Iris pigment epithelial cell (primary cell): ENCODE results near the gene RPS6KB1.
"Not testable (repeated sequence)": the region's sequence is repeated elsewhere in the genome, so short reads cannot be mapped to it uniquely, and the experiment has no call there.

Experiments
- DNase-seq: peaks from one replicate; pipeline ENCODE4 v3.0.0-alpha.2; 2011; ENCODE audit warnings: low read depth

RPS6KB1 gene

DNA sequence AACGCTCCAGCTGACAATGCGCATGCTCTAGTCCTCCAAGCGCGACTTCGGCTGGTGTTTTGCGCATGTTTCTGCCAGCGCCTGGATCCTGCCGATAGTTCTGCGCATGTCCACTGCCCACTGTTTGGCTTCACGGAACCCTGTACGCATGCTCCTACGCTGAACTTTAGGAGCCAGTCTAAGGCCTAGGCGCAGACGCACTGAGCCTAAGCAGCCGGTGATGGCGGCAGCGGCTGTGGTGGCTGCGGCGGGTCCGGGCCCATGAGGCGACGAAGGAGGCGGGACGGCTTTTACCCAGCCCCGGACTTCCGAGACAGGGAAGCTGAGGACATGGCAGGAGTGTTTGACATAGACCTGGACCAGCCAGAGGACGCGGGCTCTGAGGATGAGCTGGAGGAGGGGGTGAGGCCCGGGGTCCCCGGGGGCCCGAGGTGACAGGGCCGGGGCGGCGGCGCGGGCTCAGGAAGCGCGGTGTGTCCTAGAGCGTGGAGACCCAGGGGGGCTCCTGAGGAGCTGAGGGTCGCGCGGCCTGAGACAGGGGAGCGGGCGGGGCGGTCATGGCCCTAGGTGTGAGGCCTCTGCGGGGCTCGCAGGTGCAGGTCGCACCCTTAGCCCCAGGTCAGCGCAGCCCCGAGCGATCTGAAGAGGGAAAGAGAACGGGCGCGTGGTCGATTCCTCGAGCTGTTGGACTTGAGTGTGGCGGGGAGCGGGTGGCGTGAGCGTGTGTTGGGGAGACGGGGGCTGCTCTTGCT lies at the start of gene RPS6KB1, which contains the start of gene TUBD1:
Gene RPS6KB1, plus strand, starts transcription at position 198 of the 752 bp plus-strand sequence. Its CDS starts 64 bp downstream, at position 262.
Gene TUBD1, minus strand, starts transcription at position 20 of the 752 bp plus-strand sequence. CDS start 1,941 bp downstream, outside the sequence.
- peak; percentile 100 for DNase-seq

- DNase-seq = peak; percentile 71
Measured at GRCh38 chr17:59844884-59845594, 47.9 kb upstream of the RPS6KB1 start.

DNA sequence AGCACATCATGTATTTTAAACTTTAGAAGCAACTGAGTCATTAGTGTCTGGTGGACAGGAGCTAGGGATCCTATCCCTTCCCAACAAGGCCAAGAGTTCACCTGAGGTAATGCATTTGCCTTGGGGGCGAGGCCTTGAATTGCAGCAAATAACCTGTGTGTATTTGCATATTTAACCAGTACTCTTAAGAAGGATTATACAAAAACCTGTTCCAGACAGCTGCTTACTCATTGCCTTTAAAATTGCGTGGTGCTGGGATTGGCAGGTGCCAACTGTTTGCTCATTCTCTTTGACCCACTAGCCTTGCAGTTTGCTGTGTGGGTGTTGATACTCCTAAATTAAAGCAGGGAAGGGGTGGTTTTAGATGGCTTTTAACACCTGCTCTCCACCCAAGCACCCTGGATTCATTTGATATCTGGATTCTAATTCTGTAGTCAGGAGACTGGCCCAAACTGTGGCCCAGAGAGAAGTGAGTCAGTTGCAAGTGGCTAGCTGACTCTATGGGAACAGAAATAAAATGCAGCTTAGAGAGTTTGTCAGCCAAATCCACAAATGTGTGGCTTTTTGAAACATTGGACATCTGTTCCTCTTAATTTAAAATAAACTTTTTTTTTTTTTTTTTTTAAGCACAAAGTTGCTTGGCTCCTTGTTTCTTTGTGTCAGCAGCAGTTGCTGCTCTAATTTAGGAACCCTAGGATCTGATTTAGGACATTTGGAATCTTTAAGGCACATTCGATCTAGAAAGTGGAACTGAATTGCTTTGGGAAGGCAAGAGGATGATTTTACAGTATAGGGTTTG lies 47.1 kb upstream of the RPS6KB1 start:
- DNase-seq = peak; percentile 90

DNA sequence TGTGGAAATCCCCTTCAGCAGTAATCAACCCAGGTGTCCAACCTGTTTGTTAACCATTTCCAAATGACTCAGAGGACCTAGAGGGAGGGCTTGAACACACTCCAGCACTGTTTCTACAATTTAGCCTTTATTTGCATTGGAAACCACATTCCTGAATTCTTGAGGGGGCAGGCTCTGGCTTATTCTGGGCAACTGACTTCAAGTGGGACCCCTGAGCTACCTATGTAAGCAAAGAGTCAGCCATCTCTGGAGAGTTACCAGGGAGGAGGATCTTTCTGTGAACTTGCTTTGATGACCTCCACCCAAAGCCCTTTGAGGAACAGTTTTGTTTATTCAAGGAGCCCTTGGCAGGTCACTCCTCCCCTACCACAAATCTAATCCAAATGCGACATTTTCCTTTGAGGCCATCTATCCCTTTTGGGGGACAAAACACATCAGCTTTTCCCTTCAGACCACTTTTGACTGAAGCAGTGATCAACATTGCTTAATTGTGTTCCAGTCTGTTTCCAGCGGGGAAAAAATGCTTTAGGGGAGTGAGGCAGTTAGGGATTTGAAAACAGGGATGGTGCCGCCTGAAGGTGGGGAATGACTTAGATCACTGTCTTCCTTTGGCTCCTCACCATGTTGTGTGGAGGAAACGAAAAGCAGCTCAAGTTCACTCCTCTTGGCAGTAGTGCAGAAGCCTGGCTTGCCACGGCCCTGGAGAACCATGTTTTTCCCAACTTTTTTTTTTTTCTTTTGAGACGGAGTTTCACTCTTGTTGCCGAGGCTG lies 46.3 kb upstream of the RPS6KB1 start:
- DNase-seq = peak; percentile 87

DNA sequence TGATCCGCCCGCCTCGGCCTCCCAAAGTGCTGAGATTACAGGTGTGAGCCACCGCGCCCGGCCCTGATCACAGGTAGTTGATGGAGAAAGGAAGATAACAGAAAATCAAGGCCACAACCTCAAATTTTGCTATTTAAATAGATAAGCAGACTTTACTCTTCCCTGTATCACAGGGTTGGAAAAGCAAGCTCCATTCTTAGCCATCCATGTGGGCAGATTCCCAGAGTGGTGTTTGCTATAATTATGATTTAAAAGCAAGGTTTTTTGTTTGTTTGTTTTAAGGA lies 44.6 kb upstream of the RPS6KB1 start:
- no peak for DNase-seq

- peak; percentile 90 for DNase-seq
Measured at GRCh38 chr17:59848778-59849177, 44.1 kb upstream of the RPS6KB1 start.

DNA sequence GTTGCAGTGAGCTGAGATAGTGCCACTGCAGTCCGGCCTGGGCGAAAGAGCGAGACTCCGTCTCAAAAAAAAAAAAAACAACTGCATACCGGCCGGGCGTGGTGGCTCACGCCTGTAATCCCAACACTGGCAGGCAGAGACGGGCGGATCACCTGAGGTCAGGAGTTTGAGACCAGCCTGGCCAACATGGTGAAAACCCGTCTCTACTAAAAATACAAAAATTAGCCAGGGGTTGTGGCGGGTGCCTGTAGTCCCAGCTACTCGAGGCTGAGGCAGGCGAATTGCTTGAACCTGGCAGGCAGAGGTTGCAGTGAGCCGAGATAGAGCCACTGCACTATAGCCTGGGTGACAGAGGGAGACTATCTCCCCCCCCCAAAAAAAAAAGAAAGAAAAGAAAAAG lies 42.6 kb upstream of the RPS6KB1 start:
- not testable (repeated sequence) for DNase-seq

GRCh38 chr17:59851439-59852375 lies 41.2 kb upstream of the RPS6KB1 start:
- DNase-seq = peak; percentile 97

DNA sequence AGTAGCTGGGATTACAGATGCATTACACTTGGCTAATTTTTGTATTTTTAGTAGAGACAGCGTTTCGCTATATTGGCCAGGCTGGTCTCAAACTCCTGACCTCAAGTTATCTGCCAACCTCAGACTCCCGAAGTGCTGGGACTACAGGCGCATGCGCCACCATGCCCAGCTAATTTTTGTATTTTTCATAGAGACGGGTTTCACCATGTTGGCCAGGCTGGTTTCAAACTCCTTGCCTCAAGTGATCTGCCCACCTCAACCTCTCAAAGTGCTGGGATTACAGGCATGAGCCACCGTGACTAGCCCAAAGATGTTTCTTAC lies 40.1 kb upstream of the RPS6KB1 start:
- not testable (repeated sequence) for DNase-seq

- DNase-seq = peak; percentile 97
Measured at GRCh38 chr17:59853168-59853918, 39.6 kb upstream of the RPS6KB1 start.

- not testable (repeated sequence) for DNase-seq
Measured at GRCh38 chr17:59853919-59854729, 38.8 kb upstream of the RPS6KB1 start.

DNA sequence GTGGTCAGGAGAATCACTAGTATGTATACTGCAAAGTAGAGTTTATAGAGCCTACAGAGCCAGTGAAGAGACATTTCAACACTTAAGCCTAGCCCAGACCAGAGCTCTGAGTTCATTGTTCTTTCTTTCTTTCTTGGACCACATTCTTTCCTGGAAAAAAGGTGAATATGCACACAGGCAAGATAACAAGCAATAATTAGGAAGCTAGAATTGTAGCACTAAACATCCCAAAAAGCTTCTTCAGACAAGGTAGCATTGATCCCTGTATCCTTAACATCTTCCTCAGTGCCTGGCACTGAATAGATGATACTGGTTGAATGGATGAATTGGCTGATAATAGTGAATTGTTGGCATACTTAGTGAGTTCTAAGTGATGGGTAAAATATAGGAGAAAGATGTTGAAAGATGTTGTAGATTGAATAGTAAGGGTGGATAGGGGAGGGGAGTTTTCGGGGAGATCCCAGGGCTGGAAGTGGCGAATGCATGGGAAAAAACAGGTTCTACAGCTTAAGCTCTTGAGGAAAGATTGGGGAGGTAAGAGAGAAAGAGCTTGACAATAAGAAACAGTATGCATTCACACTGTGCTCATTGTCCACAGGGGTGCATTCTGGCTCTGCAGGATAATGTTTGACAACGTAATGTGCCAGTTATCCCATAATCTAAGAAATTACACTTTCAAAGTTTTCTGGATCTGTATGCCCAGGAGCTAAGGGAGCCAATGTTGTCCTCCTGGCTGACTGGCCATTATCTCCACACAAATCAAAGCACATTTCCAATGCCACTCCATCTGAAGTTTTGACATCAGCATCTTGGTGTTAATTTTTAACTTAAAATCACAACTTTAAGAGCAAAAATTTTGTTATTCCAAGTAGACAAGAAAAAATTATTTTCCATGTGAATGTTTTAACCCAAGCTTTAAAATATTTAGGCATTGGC lies 35.8 kb upstream of the RPS6KB1 start:
- DNase-seq = no peak

DNA sequence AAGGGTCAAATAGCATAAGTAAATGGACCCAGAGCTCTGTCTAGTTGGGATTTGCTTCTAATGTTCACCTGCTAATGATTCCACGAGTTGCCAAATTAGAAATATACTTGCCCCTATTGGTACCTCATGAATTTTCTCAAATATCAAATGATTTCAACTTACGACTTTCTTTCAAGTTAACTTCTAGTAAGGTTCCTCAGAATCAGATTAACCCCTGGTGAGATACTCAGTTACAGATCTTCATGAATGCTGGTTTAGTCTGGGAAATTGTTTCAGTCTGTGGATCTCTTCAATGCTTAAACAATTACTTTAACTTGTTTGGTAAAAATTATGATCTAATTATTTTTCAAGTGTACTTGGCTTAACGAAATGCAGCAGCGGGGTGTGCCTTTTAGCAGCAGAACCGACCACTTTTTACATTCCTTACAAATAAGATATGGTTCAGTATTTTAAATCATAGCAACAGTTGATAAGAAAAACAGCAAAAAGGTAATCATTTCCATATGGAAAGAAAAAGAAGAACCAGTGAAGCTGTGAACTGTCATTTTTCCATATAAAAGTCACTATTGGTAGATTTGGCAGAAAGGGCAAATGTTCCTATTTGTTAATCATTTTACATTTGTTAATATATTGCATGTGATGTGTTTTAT lies 34.6 kb upstream of the RPS6KB1 start:
- DNase-seq = no peak

DNA sequence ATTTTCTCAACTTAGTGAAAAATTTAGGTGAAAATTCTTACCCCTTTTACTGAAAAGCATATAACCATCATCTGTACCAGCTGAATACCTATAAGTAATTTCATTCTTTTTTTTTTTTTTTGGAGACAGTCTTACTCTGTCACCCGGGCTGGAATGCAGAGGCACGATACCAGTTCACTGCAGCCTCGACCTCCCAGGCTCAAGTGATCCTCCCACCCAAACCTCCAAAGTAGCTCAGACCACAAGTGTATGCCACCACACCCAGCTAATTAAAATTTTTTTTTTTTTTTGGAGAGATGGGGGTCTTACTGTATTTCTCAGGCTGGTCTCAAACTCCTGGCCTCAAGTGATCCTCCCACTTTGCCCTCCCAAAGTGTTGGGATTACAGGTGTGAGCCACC lies 34.0 kb upstream of the RPS6KB1 start:
- DNase-seq = no peak

DNA sequence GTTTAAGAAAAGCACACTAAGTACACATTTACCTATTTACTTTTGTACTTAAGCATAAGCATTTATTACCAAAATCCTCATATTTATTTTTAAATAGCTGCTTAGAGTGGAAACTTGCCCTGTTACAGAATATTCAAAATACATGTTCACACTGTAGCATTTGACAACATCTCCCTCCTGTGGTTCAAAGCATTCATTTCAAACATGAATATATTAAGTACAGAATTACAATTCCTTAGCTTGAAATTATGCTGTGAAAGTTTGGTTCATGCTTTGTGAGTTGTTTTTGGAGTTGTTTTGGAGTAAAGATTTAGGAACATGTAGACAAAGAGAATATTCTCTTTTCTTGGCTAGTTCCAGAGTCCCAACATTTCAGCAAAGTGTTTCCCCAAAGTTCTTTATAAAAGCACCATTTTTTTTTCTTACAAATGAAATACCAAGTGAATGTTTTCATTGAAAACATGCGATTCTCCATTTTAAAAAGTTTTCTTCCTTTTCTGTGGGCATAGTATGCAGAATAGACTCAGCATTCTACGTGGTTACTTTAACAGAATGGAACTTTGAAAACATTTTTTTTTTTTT lies 33.4 kb upstream of the RPS6KB1 start:
- peak; percentile 67 for DNase-seq

GRCh38 chr17:59863616-59864015 lies 29.3 kb upstream of the RPS6KB1 start:
- DNase-seq = no peak

GRCh38 chr17:59869941-59870218 lies 23.0 kb upstream of the RPS6KB1 start:
- DNase-seq = no peak

DNA sequence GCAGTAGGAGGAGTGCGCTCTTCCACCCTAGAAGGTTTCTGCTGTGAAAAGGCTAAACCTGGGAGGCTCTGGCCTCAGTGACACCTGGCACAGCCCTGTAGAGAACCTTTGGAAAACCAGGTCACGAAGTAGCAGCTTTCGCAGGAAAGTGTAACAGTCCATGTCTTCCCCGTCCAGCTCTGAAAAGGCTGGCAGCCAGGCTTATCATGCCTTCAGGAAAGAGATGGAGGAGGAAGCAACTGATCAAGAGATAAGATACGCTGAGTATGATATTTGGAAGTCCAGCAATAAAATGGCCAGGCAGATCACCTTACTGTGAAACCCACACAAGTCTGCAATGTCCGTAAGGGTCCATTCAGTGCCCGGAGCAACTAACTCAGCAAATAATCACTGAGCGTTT lies 22.4 kb upstream of the RPS6KB1 start:
- DNase-seq = no peak
